GM18858 (cell line): ENCODE results near the gene UPK1B.
"Not testable (repeated sequence)": the region's sequence is repeated elsewhere in the genome, so short reads cannot be mapped to it uniquely, and the experiment has no call there.

Experiments used
- ATAC-seq: cut with Tn5 transposase; IDR thresholded peaks from one replicate; pipeline ENCODE4 v1.9.1; 2021; ENCODE audit not compliant: unreplicated experiment

The UPK1B gene

DNA sequence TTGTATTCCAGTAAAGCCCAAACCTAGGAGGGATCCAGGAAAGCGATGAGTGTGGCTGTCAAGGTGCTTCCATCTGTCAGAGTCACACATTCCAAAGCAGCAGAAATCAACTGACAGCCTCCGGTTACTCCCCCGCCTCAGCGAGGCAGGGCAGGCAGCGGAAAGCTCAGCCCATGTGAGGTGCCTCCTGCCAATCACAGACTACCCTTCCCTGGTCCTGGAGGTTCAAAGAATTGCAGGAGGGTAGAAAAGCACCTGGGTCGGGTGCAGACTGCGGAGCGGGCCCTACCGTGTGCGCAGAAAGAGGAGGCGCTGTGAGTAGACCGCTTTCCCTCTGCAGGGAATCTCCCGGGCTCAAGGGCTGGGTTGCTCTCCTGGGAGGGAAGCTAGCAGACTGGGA, at the start of gene UPK1B:
TSS of gene UPK1B (plus strand) at position 274 of the 400 bp plus-strand sequence. CDS start 13,144 bp downstream, outside the sequence.
- ATAC-seq: no peak

DNA sequence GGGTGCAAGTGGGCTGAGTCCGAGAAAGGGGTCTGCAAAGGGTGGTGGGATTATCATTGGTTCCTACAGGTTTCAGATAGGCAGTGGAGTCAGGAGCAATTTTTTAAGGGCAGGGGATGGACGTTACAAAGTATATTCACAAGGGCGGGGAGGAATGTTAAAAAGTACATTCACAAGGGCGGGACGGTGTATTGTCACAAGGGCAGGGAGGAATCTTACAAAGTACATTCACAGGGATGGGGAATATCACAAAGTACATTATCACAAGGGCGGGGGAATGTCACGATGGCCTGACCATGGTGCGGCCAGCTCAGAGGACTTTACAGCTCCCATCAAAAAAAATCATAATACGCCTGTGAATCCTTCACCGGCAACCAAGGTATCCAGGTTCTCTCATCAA, 48.1 kb upstream of the UPK1B start:
- ATAC-seq: no peak

GRCh38 chr3:119125742-119126504, 47.5 kb upstream of the UPK1B start:
- ATAC-seq: no peak

DNA sequence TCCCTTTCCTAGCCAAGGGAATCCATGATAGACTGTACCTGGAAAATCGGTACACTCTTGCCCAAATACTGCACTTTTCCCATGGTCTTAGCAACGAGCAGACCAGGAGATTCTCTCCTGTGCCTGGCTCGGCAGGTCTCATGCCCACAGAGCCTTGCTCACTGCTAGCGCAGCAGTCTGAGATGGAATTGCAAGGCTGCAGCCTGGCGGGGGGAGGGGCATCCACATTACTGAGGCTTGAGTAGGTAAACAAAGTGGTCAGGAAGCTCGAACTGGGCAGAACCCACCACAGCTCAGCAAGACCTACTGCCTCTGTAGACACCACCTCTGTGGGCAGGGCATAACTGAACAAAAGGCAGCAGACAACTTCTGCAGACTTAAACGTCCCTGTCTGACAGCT, 43.1 kb upstream of the UPK1B start:
- not testable (repeated sequence) for ATAC-seq

DNA sequence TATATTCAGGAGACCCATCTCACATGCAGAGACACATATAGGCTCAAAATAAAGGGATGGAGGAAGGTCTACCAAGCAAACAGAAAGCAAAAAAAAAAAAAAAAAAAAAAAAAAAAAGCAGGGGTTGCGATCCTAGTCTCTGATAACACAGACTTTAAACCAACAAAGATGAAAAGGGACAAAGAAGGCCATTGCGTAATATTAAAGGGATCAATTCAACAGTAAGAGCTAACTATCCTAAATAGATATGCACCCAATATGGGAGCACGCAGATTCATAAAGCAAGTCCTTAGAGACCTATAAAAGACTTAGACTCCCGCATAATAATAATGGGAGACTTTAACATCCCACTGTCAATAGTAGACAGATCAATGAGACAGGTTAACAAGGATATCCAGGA, 41.1 kb upstream of the UPK1B start:
- ATAC-seq: not testable (repeated sequence)

GRCh38 chr3:119139360-119139759, 34.0 kb upstream of the UPK1B start:
- not testable (repeated sequence) for ATAC-seq

- no peak for ATAC-seq
These were observed 32.9 kb upstream of the UPK1B start for GRCh38 chr3:119140466-119140865.

- ATAC-seq: no peak
These were observed 28.3 kb upstream of the UPK1B start for GRCh38 chr3:119145128-119145499.

DNA sequence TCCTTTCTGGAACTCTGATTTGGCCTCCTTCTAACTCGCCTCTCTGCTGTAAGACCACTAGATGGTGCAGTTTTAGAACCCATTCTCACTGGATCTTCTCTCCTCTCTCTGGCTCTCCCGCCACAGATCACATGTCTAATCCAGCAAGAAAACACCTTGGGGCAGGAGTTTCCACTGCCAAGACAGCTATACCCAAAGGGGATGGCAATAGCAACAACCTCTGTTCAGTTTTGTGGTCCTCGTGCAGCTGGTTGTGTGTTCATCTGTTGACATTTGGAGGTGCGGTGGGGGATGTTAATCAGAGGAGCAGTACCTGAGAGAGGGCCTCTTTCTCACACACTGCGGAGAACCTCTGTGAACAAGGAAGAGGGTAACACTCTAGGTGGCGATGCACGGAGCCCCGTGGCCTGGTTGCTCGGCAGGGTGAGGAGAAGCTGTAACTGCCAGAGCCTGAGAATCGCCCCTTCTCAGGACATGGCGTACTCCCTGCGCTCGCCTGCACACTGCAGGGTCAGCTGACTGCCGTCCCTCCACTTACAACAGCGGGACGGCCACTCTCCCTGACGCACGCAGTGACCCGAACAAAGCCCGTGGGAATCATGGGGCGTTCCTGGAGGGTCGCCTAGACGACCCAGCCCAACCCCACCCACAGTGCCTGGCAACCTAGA, 27.8 kb upstream of the UPK1B start, which contains the start of gene TEX55:
TSS of gene TEX55 (plus strand) at position 666 of the 668 bp plus-strand sequence. CDS start 25 bp downstream, outside the sequence.
- ATAC-seq: no peak

- ATAC-seq: no peak
These were observed 26.6 kb upstream of the UPK1B start for GRCh38 chr3:119146578-119147375.

- ATAC-seq: no peak
These were observed 25.9 kb upstream of the UPK1B start for GRCh38 chr3:119147494-119147893.

DNA sequence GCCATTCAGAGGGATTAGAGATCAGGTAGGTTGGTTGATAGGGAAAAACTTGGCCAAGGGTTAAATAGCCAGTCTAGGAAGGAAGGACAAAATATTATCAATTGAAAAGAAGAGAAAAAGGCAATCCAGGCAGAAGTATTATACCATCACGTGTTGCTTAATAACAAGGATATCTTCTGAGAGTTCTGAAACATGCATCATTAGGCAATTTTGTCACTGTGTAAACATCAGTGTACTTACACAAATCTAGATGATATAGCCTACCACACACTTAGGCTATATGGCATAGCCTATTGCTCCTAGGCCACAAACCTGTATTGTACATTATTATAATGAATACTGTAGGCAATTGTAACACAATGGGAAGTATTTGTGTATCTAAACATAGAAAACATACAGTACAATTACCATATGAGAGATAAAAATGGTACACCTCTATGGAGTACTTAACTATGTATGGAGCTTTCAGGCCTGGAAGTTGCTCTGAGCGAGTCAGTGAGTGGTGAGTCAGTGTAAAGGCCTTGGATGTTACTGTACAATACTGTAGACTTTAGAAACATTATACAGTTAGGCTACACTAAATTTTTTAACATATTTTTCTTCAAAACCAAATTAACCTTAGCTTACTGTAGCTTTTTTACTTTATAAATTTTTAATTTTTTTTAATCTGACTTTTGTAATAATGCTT, 24.8 kb upstream of the UPK1B start:
- no peak for ATAC-seq

DNA sequence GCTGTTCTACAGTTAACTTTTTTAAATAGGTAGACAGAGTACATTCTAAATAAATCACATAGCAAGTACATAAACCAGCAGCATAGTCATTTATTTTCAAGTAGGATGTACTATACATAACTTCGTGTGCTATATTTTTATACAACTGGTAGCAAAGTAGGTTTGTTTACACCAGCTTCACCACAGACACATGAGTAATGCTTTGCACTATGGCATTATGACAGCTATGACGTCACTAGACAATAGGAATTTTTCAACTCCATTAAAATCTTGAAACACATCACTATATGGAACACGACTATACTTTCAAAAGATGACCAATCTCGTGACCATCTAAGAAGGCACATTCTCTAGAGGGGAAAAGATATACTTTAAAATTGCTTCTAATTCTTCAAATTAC, 23.9 kb upstream of the UPK1B start:
- no peak for ATAC-seq

DNA sequence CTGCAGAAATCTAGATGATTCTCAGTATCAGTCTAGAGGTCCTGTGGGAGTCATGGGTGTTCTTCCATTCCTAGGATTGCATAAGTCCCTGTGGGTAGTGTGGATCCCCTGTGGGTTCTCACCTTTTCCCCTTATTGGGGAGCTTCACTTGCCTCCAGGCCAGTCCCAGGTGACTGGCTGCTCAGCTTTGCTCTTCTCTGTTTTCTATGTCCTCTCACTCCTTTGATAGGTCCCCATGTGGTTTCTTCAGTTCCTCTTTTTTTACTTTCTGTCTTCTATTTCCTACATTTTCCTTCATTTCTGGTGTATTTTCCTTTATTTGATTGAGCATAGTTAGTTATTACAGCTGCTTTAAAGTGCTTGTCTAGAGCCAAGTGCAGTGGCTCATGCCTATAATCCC, 16.5 kb upstream of the UPK1B start:
- ATAC-seq: no peak

DNA sequence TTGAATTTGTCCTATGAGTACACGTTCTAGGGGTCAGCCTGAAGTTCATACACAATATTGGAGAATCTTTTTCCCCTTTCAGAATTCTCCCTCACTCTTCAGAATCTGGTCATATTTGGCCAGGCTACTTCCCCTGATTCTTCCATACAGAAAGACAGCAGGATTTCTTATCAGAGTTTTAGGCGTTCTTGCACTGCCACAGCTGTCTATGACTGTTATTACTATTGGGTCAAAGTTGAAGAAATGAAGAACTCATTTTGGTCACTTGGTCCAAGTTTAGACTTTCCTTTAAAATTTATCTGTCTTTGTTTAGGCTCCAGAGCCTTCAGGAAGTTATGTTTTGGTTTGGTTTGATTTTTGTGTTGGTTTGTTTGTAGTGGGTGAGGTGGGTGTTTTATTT, 15.4 kb upstream of the UPK1B start:
- no peak for ATAC-seq

- no peak for ATAC-seq
These were observed 13.0 kb upstream of the UPK1B start for GRCh38 chr3:119160361-119160760.

GRCh38 chr3:119160815-119161214, 12.6 kb upstream of the UPK1B start:
- no peak for ATAC-seq

- no peak for ATAC-seq
These were observed 12.2 kb upstream of the UPK1B start for GRCh38 chr3:119161240-119161639.

- ATAC-seq: not testable (repeated sequence)
These were observed 8.7 kb upstream of the UPK1B start for GRCh38 chr3:119164745-119165144.

DNA sequence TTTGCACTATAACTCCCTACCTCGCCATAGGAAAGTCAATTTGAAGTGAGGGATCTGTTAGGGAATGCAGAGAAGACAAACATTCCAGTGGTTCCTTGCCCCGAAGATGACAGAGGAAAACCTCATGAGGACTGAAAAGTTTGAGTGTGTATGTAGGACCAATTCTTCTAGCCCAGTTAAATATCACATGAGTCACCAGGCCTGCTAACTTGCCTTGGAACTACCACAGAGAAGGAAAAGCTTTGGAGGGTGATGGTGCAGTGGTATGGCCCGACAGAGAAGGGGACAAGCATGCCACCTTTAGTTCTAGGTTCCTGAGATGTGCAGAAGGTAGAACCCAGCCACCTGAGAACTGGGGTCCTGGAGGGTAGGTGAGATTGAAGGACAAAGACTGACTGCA, 2.6 kb upstream of the UPK1B start:
- no peak for ATAC-seq
